ENCODE results near the gene BCR. TPM values are rescaled to one million over a fixed set of nuclear protein-coding genes. Genes with fewer than 3 reads are reported as not detected.

BCR gene
- total RNA-seq, 1 donor from 2014 or later, result 45.1 TPM

- Mint-ChIP-seq H3K27me3 (peaks cover 4% of the 10 kb centered on the region), H3K27ac (peak within 1 kb of the TSS; percentile 75), H3K4me1 (peaks cover 30% of the 10 kb centered on the region), H3K9me3 (no peaks in the 10 kb centered on the region), H3K4me3 (peak within 1 kb of the TSS; percentile 78), H3K36me3 (ENCODE audit: low read depth) (no peaks in the 10 kb centered on the region)
- intact Hi-C loops (cut with micrococcal nuclease), result loop anchor here (5.0 kb wide), 1 partner anchor 133 kb away; no protein-coding TSS in a partner anchor
- peak; percentile 97 for DNase-seq
Observed at GRCh38 chr22:23144932-23145877, 35.1 kb upstream of the BCR start, which contains the start of gene RAB36. RAB36 (plus strand) TSS chr22:23145477; CDS start chr22:23146617, 1,140 bp downstream.

GRCh38 chr22:23145878-23146470 lies 34.3 kb upstream of the BCR start:
- DNase-seq, result no peak
- Mint-ChIP-seq H3K36me3 (ENCODE audit: low read depth) (no peaks in the 10 kb centered on the region), H3K27ac (peak overlapping the region; percentile 75), H3K4me1 (peaks cover 27% of the 10 kb centered on the region), H3K4me3 (no peak overlapping the region), H3K9me3 (no peaks in the 10 kb centered on the region), H3K27me3 (peaks cover 4% of the 10 kb centered on the region)
- intact Hi-C loops (cut with micrococcal nuclease), result no loop called here

GRCh38 chr22:23146478-23147205 lies 33.7 kb upstream of the BCR start:
- intact Hi-C loops (cut with micrococcal nuclease), result no loop called here
- peaks cover 4% of the 10 kb centered on the region for H3K27me3 Mint-ChIP-seq
- no peak for DNase-seq
- H3K27ac Mint-ChIP-seq, result no peak overlapping the region
- no peaks in the 10 kb centered on the region for H3K36me3 Mint-ChIP-seq (ENCODE audit: low read depth)
- H3K9me3 Mint-ChIP-seq, result no peaks in the 10 kb centered on the region
- H3K4me1 Mint-ChIP-seq, result peaks cover 22% of the 10 kb centered on the region
- H3K4me3 Mint-ChIP-seq, result no peak overlapping the region

DNA sequence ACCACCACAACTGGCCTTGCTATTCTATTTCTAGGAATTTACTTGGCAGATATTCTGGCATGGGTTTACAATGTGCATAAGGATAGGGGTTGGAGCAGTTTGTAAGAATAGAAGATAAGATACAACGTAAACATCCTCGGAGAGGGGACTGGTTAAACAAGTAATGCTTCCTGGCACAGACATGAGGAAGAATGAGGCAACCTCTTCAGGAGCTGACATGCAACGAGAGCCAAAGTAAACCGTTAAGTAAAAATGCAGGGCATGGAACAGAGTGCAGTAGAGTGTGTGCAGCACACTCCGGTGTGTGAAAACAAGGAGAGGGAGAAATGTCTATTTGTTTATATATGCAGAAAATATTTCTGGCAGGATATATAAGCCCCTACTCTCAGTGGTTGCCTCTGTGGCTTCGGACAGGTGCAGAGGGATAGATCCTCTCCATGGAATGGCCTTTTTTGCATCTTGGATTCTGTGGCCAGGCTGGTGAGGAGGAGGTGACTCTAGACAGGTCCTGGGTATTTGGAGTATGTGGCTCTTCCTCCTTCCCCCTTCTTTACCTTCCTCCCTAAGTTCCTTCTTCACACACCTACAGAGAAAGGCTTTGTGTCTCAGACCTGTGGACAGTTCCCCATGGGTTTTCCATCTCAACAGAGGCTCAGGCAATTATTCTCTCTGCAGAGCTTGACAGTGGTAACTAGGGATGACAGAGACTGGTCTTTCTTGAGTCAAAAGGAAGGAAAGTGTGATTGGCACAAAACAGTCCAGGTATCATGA lies 32.5 kb upstream of the BCR start:
- peaks cover 4% of the 10 kb centered on the region for H3K27me3 Mint-ChIP-seq
- no peaks in the 10 kb centered on the region for H3K36me3 Mint-ChIP-seq (ENCODE audit: low read depth)
- H3K4me1 Mint-ChIP-seq, result peaks cover 12% of the 10 kb centered on the region
- H3K4me3 Mint-ChIP-seq, result no peak overlapping the region
- no peak overlapping the region for H3K27ac Mint-ChIP-seq
- no peaks in the 10 kb centered on the region for H3K9me3 Mint-ChIP-seq
- intact Hi-C loops (cut with micrococcal nuclease), result no loop called here
- no peak for DNase-seq

DNA sequence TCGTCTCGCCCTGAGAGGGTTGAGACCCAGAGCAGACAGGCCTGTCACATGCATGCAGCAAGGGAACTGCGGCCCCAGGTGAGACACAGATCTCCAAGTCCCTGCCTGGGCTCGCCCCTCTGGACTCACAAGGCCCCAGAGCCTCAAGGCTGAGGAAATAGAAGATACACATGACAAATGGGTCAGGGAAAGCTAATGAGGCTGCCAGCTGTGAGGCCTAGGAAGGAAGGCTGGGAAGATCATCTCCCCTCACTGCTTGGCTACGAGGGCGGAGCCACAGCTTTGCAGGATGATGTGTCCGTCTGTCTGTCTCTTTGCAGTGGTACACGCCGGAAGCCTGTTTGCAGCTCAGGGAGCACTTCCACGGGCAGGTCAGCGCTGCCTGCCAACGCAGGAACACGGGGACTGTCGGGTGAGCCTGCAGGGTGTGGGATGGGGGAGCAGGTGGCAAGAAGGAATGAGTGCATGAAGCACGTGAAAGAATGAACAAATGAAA lies 30.5 kb upstream of the BCR start:
- Mint-ChIP-seq H3K36me3 (ENCODE audit: low read depth) (no peaks in the 10 kb centered on the region), H3K27ac (no peak overlapping the region), H3K9me3 (no peaks in the 10 kb centered on the region), H3K4me1 (peaks cover 6% of the 10 kb centered on the region), H3K27me3 (peaks cover 2% of the 10 kb centered on the region), H3K4me3 (no peak overlapping the region)
- no peak for DNase-seq
- intact Hi-C loops (cut with micrococcal nuclease), result no loop called here

DNA sequence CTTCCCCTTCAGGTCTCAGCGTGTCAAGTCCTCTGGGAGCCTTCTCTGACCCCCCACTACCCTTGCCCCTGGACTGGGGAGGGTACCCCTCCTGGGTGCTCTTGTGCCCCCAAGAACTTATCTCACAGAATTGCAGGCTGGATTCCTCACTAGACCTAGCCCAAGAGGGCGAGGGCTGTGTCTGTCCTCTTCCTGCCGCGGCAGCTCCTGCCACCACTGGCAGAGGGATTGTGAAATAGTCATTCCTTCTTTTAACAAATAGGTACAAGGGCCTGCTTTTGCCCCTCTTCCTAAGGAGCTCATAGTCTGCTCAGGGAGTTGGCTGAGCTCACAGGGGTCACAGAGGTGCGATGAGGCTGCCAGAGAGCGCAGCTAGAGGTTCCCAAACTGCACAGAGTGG lies 29.5 kb upstream of the BCR start:
- H3K36me3 Mint-ChIP-seq (ENCODE audit: low read depth), result no peaks in the 10 kb centered on the region
- H3K9me3 Mint-ChIP-seq, result no peaks in the 10 kb centered on the region
- H3K27me3 Mint-ChIP-seq, result peaks cover 2% of the 10 kb centered on the region
- peaks cover 2% of the 10 kb centered on the region for H3K4me1 Mint-ChIP-seq
- intact Hi-C loops (cut with micrococcal nuclease), result no loop called here
- H3K4me3 Mint-ChIP-seq, result no peak overlapping the region
- H3K27ac Mint-ChIP-seq, result no peak overlapping the region
- DNase-seq, result no peak

GRCh38 chr22:23151827-23152226 lies 28.5 kb upstream of the BCR start:
- peaks cover 2% of the 10 kb centered on the region for H3K4me1 Mint-ChIP-seq
- no peak overlapping the region for H3K4me3 Mint-ChIP-seq
- intact Hi-C loops (cut with micrococcal nuclease), result no loop called here
- no peak for DNase-seq
- H3K36me3 Mint-ChIP-seq (ENCODE audit: low read depth), result no peaks in the 10 kb centered on the region
- H3K9me3 Mint-ChIP-seq, result no peaks in the 10 kb centered on the region
- H3K27ac Mint-ChIP-seq, result no peak overlapping the region
- peaks cover 2% of the 10 kb centered on the region for H3K27me3 Mint-ChIP-seq

GRCh38 chr22:23152238-23153114 lies 27.8 kb upstream of the BCR start:
- Mint-ChIP-seq H3K27me3 (peaks cover 2% of the 10 kb centered on the region), H3K4me1 (peaks cover 2% of the 10 kb centered on the region), H3K27ac (no peak overlapping the region), H3K9me3 (no peaks in the 10 kb centered on the region), H3K4me3 (no peak overlapping the region), H3K36me3 (ENCODE audit: low read depth) (no peaks in the 10 kb centered on the region)
- no peak for DNase-seq
- intact Hi-C loops (cut with micrococcal nuclease), result no loop called here

DNA sequence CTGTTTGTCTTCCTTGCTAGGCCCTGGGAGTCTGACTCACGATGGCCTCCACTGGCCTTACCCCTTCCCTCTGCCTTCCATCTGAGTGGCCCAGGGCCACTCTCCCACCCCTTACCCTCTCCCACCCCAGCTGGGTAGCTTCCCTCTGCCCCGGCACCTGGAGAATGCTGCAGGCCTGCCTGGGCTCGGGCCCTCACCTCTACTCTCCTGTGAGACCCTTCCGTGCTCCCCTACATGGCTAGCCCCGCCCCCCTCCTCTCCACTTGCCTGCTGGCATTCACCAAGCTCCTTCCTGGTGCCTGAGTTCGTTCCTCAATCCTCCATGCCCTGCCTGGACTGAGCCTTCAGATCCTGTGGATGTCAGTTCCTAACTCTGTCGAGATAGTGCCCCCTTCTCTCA lies 26.3 kb upstream of the BCR start:
- no peak overlapping the region for H3K27ac Mint-ChIP-seq
- no peaks in the 10 kb centered on the region for H3K9me3 Mint-ChIP-seq
- H3K4me3 Mint-ChIP-seq, result no peak overlapping the region
- H3K4me1 Mint-ChIP-seq, result peaks cover 2% of the 10 kb centered on the region
- DNase-seq, result no peak
- intact Hi-C loops (cut with micrococcal nuclease), result no loop called here
- H3K36me3 Mint-ChIP-seq (ENCODE audit: low read depth), result no peaks in the 10 kb centered on the region
- H3K27me3 Mint-ChIP-seq, result no peaks in the 10 kb centered on the region

DNA sequence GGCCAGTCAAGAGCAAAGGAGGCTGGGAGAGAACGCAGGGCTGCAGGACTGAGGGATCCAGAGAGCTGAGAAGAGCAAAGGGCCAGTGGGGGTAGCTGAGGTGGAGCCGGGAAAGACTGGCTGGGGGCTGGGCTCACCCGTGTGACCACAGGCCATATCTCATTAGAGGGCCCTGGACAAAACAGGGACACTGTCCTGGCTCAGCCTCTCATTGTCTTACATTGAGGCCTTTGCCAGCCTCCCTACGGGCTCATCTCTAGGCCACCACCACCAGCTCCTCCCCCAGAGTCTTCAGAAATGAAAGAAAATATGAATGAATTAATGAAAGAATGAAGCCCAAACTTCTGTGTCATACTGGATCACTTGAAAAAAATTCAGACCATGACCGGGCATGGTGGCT lies 25.8 kb upstream of the BCR start:
- H3K27me3 Mint-ChIP-seq, result no peaks in the 10 kb centered on the region
- intact Hi-C loops (cut with micrococcal nuclease), result no loop called here
- no peak overlapping the region for H3K4me3 Mint-ChIP-seq
- H3K36me3 Mint-ChIP-seq (ENCODE audit: low read depth), result no peaks in the 10 kb centered on the region
- H3K4me1 Mint-ChIP-seq, result peaks cover 2% of the 10 kb centered on the region
- no peak for DNase-seq
- no peak overlapping the region for H3K27ac Mint-ChIP-seq
- H3K9me3 Mint-ChIP-seq, result no peaks in the 10 kb centered on the region

GRCh38 chr22:23155143-23155542 lies 25.2 kb upstream of the BCR start:
- Mint-ChIP-seq H3K4me1 (peaks cover 2% of the 10 kb centered on the region), H3K27me3 (no peaks in the 10 kb centered on the region), H3K4me3 (no peak overlapping the region), H3K36me3 (ENCODE audit: low read depth) (no peaks in the 10 kb centered on the region), H3K27ac (no peak overlapping the region), H3K9me3 (no peaks in the 10 kb centered on the region)
- intact Hi-C loops (cut with micrococcal nuclease), result no loop called here
- no peak for DNase-seq

- Mint-ChIP-seq H3K4me1 (peaks cover 2% of the 10 kb centered on the region), H3K4me3 (no peak overlapping the region), H3K36me3 (ENCODE audit: low read depth) (no peaks in the 10 kb centered on the region), H3K27ac (no peak overlapping the region), H3K27me3 (no peaks in the 10 kb centered on the region), H3K9me3 (no peaks in the 10 kb centered on the region)
- intact Hi-C loops (cut with micrococcal nuclease), result no loop called here
- DNase-seq, result no peak
Observed at GRCh38 chr22:23155831-23156230, 24.5 kb upstream of the BCR start.

Data from activated CD4-positive, alpha-beta T cell treated with anti-CD3 and anti-CD28 coated beads, Interleukin-2, amount 10 ng/mL, durations not matched to agents 24 days and 14 days (primary cell).